GM12878 (cell line): Measurements from ENCODE around the gene SMKR1. TPM values are rescaled to one million over a fixed set of nuclear protein-coding genes. Genes with fewer than 3 reads are reported as not detected.

Experiments used
- ATAC-seq: fragments of 200-7000 bp; cut with Tn5 transposase; 3 replicates; pipeline ENCODE4 v1.9.1; 2020; ENCODE audit warnings: mild to moderate bottlenecking, moderate library complexity
- BruUV-seq: library from RNA; stranded (reverse); fragments of 400-500 nt; replicated peaks from 2 replicates; lab custom pipeline; 2021; lab: Mats Ljungman, UMichigan
- CTCF ChIA-PET: fragments of 300-600 bp; sonication (Branson Sonifier 250); formaldehyde crosslinking; extraction: SDS; loops from one replicate; lab custom pipeline; 2021; ENCODE audit warnings: inconsistent platforms; lab: Yijun Ruan, JAX
- POLR2A ChIA-PET: fragments of 350-600 bp; formaldehyde crosslinking; extraction: SDS; loops from one replicate; lab custom pipeline; 2021; ENCODE audit warnings: inconsistent platforms; lab: Charles Lee
- RAD21 ChIA-PET: fragments of 300-600 bp; sonication (Branson Sonifier 250); formaldehyde crosslinking; loops from one replicate; lab custom pipeline; 2023; ENCODE audit warnings: antibody characterized with exemption; ENCODE audit not compliant: unreplicated experiment; lab: Charles Lee
- SMC1A ChIA-PET: fragments of 300-600 bp; sonication (Branson Sonifier 250); formaldehyde crosslinking; loops from one replicate; lab custom pipeline; 2023; ENCODE audit not compliant: unreplicated experiment, uncharacterized antibody; lab: Charles Lee
- DNase-seq: peaks from one replicate; pipeline ENCODE4 v3.0.0-alpha.2; 2011; ENCODE audit warnings: low read depth, low spot score
- FAIRE-seq: peaks from 3 replicates; lab custom pipeline; 2011; peaks lifted over from hg19 to GRCh38; lab: Jason Lieb, UNC
- H2AFZ ChIP-seq: 2 replicates; pipeline ENCODE4 v1.6.0; 2011; ENCODE audit warnings: low read depth, low read length, control low read depth; ENCODE audit not compliant: control insufficient read depth
- H3K27ac ChIP-seq: 2 replicates; pipeline ENCODE4 v1.5.1; 2011; ENCODE audit warnings: control low read depth; ENCODE audit not compliant: control insufficient read depth, insufficient read depth
- H3K27me3 ChIP-seq, 2 experiments: replicated peaks in 1 of 2; 2 replicates each; pipeline versions ENCODE4 v1.6.0 to v1.6.1; 2011; ENCODE audit warnings: low read length in 1 of 2; ENCODE audit not compliant: control insufficient read depth in 2 of 2, insufficient read depth in 2 of 2
- H3K36me3 ChIP-seq, 2 experiments: 2 replicates each; pipeline ENCODE4 v1.5.1; 2011; ENCODE audit warnings: low read length in 1 of 2; ENCODE audit not compliant: control insufficient read depth in 2 of 2, insufficient read depth in 2 of 2
- H3K4me1 ChIP-seq: 2 replicates; pipeline ENCODE4 v1.6.1; 2011; ENCODE audit warnings: mild to moderate bottlenecking, low read length, moderate library complexity, mixed read lengths; ENCODE audit not compliant: control insufficient read depth, insufficient read depth
- H3K4me2 ChIP-seq: 2 replicates; pipeline ENCODE4 v1.6.0; 2011; ENCODE audit warnings: control low read depth; ENCODE audit not compliant: control insufficient read depth, insufficient read depth
- H3K4me3 ChIP-seq: fragments of 200-600 bp; sonication (generic); 2 replicates; pipeline ENCODE4 v1.5.1; 2016
- H3K79me2 ChIP-seq: 2 replicates; pipeline ENCODE4 v1.6.0; 2011; ENCODE audit warnings: low read length; ENCODE audit not compliant: control insufficient read depth, insufficient read depth
- H3K9ac ChIP-seq: 2 replicates; pipeline ENCODE4 v1.8.0; 2011; ENCODE audit warnings: low read length, control low read depth, mixed read lengths; ENCODE audit not compliant: control insufficient read depth, insufficient read depth
- H3K9me3 ChIP-seq: replicated peaks from 3 replicates; pipeline ENCODE4 v1.5.1; 2011; ENCODE audit warnings: mild to moderate bottlenecking, low read length; ENCODE audit not compliant: control insufficient read depth, insufficient read depth
- H4K20me1 ChIP-seq: 2 replicates; pipeline ENCODE4 v1.6.0; 2011; ENCODE audit not compliant: control insufficient read depth, insufficient read depth
- CEBPB ChIP-seq, 2 experiments: fragments of 150-350 bp in 1 of 2; IDR thresholded peaks; 2 replicates each; pipeline ENCODE4 v1.6.1; 2012 to 2014; ENCODE audit warnings: low read depth in 2 of 2, low read length in 2 of 2, borderline replicate concordance in 1 of 2, inconsistent platforms in 1 of 2
- CHD1 ChIP-seq: IDR thresholded peaks from 2 replicates; pipeline ENCODE4 v1.6.1; 2012; ENCODE audit warnings: low read depth, low read length, improper control_type of control experiment
- CHD2 ChIP-seq: IDR thresholded peaks from 2 replicates; pipeline ENCODE4 v1.6.1; 2011; ENCODE audit warnings: low read depth, low read length, improper control_type of control experiment, borderline replicate concordance
- FOS ChIP-seq: IDR thresholded peaks from 3 replicates; pipeline ENCODE4 v1.6.1; 2011; ENCODE audit warnings: borderline replicate concordance; ENCODE audit not compliant: insufficient read length; ENCODE audit errors: extremely low read depth
- HCFC1 ChIP-seq: fragments of 150-350 bp; IDR thresholded peaks from 2 replicates; pipeline ENCODE4 v1.6.1; 2014; ENCODE audit warnings: low read length
- IKZF1 ChIP-seq: fragments of 450-650 bp; conservative IDR thresholded peaks from 2 replicates; pipeline ENCODE4 v1.6.1; 2017; ENCODE audit warnings: antibody characterized with exemption, mild to moderate bottlenecking
- JUND ChIP-seq: IDR thresholded peaks from 2 replicates; pipeline ENCODE4 v1.6.1; 2012; ENCODE audit warnings: low read depth, mild to moderate bottlenecking, low read length, improper control_type of control experiment, moderate library complexity
- MYB ChIP-seq: fragments of 150-350 bp; IDR thresholded peaks from 2 replicates; pipeline ENCODE4 v1.6.1; 2014; ENCODE audit warnings: mild to moderate bottlenecking, low read depth, low read length, borderline replicate concordance
- RBBP5 ChIP-seq: fragments of 200-600 bp; sonication (generic); conservative IDR thresholded peaks from 2 replicates; pipeline ENCODE4 v1.6.1; 2016
- SREBF2 ChIP-seq: IDR thresholded peaks from 2 replicates; pipeline ENCODE4 v1.6.1; 2012; ENCODE audit warnings: mild to moderate bottlenecking, low read length
- ZBTB4 ChIP-seq: fragments of 450-650 bp; formaldehyde crosslinking; IDR thresholded peaks from 2 replicates; pipeline ENCODE4 v1.4.0; 2022; ENCODE audit warnings: mild to moderate bottlenecking, moderate library complexity
- WGBS: methylation state at CpG from one replicate; pipeline ENCODE4 v1.1.6; 2016; ENCODE audit warnings: low lambda C conversion rate; ENCODE audit not compliant: insufficient replicate concordance, insufficient coverage; ENCODE audit errors: missing lambda C conversion rate; 5-methylcytosine and 5-hydroxymethylcytosine counted together
- in situ Hi-C: fragments of 300-500 bp; cut with MboI; formaldehyde crosslinking; loops from 9 replicates; pipeline ENCODE4 v1.14.3; 2018; ENCODE audit warnings: mixed read lengths
- intact Hi-C: fragments of 100-400 bp; cut with micrococcal nuclease; formaldehyde crosslinking; loops from one replicate; pipeline ENCODE4 v1.14.2; 2022; ENCODE audit not compliant: unreplicated experiment
- polyA plus RNA-seq, 11 experiments: library from polyadenylated mRNA; depleted of rRNA in 4 of 11; unstranded in 6 of 11; stranded (reverse) in 5 of 11; fragments of >200 nt; fragmentation: Nextera tagmentation in 4 of 11; fragmentation: Illumina TruSeq in 1 of 11; extraction: Ambion mirVana in 4 of 11; extraction: Trizol in 1 of 11; gene quantifications; 1 replicate in 1 of 11; 2 replicates in 10 of 11; pipeline versions ENCODE4 v1.2.1 to v1.2.3, GENCODE V29; 2011 to 2016; ENCODE audit warnings: inconsistent platforms in 2 of 11, missing spikeins in 2 of 11, low read depth in 1 of 11
- total RNA-seq, 4 experiments: library from RNA; depleted of rRNA in 3 of 4; stranded (reverse); fragments of >200 nt in 3 of 4; fragmentation: Illumina TruSeq in 1 of 4; extraction: Trizol in 1 of 4; gene quantifications; 2 replicates each; pipeline versions ENCODE4 v1.2.1 to v1.2.3, GENCODE V29; 2013 to 2021

Gene SMKR1
- total and polyA plus RNA-seq, 10 of the 15 experiments (the other 5 are each of a cell fraction or from before 2014, with no cell fraction given), result 0.37 to 2.6 (median 0.83) TPM

- in situ Hi-C loops (no loop called here), intact Hi-C loops (no loop called here)
- POLR2A ChIA-PET, result no interaction called here
- RAD21 ChIA-PET, result no interaction called here
- H3K9ac ChIP-seq, result no peak overlapping the region
- no peak overlapping the region for H3K4me2 ChIP-seq
- no peaks in the 10 kb centered on the region for H3K36me3 ChIP-seq
- DNase-seq (no peak), FAIRE-seq (no peak), ATAC-seq (no peak)
- CTCF ChIA-PET, result no interaction called here
- no TSS peak for BruUV-seq
- no peak overlapping the region for H2AFZ ChIP-seq
- no peaks in the 10 kb centered on the region for H4K20me1 ChIP-seq
- H3K4me3 ChIP-seq, result no peak overlapping the region
- TF ChIP-seq MYB, result no peak
- TF ChIP-seq JUND, result no peak
- TF ChIP-seq SREBF2, result no peak
- TF ChIP-seq FOS, result no peak
- TF ChIP-seq CHD2, result no peak
- TF ChIP-seq IKZF1, result no peak
- no peak for TF ChIP-seq HCFC1
- no peak for TF ChIP-seq RBBP5
- TF ChIP-seq ZBTB4 (CRISPR knock-in tag), result no peak
- no peak for TF ChIP-seq CHD1
- TF ChIP-seq CEBPB (IDR thresholded peaks at IDR 0.05; ENCODE audit: borderline replicate concordance in 1 of 2, low read depth in 2 of 2, low read length in 2 of 2), result no peak
- no peaks in the 10 kb centered on the region for H3K27me3 ChIP-seq
- SMC1A ChIA-PET, result no interaction called here
- H3K79me2 ChIP-seq, result no peaks in the 10 kb centered on the region
- no peak overlapping the region for H3K27ac ChIP-seq
- H3K9me3 ChIP-seq, result no peaks in the 10 kb centered on the region
- no peaks in the 10 kb centered on the region for H3K4me1 ChIP-seq
- 34% methylated on average over 4 of the region's 4 CpGs for WGBS
These were observed 13.1 kb downstream of the SMKR1 start for GRCh38 chr7:129515381-129515780.
